ENCODE results near the gene SYNJ1. TPM values are rescaled to one million over a fixed set of nuclear protein-coding genes. Genes with fewer than 3 reads are reported as not detected.
"Not testable (repeated sequence)": the region's sequence is repeated elsewhere in the genome, so short reads cannot be mapped to it uniquely, and the experiment has no call there.

The SYNJ1 gene
- total RNA-seq, 1 donor from 2014 or later: 12.1 TPM

- no peak for DNase-seq (ENCODE audit: low spot score in 2 of 2)
- Histone ChIP-seq H3K9me3 (no peaks in the 10 kb centered on the region), H3K4me3 (no peak overlapping the region), H3K27ac (no peak overlapping the region), H3K36me3 (peaks cover 60 to 96% of the 10 kb centered on the region in 2 donors), H3K4me1 (no peaks in the 10 kb centered on the region), H3K27me3 (no peaks in the 10 kb centered on the region)
- no peak for TF ChIP-seq CTCF (IDR thresholded peaks at IDR 0.05)
- intact Hi-C loops (cut with DNase I): no loop called here
Measured at GRCh38 chr21:32747396-32747795, 19.6 kb upstream of the SYNJ1 start.

GRCh38 chr21:32746711-32747110 is 18.9 kb upstream of the SYNJ1 start:
- peaks cover 61 to 96% of the 10 kb centered on the region in 2 donors for H3K36me3 ChIP-seq
- H3K4me1 ChIP-seq; H3K27ac ChIP-seq; H3K4me3 ChIP-seq; intact Hi-C loops (cut with DNase I); DNase-seq (ENCODE audit: low spot score in 2 of 2); H3K27me3 ChIP-seq; H3K9me3 ChIP-seq: not testable (repeated sequence)

- H3K4me1 ChIP-seq: no peaks in the 10 kb centered on the region
- intact Hi-C loops (cut with DNase I): no loop called here
Measured at GRCh38 chr21:32742396-32742795, 14.6 kb upstream of the SYNJ1 start.

GRCh38 chr21:32741336-32741735 is 13.5 kb upstream of the SYNJ1 start:
- Histone ChIP-seq H3K27me3 (no peaks in the 10 kb centered on the region), H3K27ac (no peak overlapping the region), H3K36me3 (peaks cover 22 to 88% of the 10 kb centered on the region in 2 donors), H3K4me1 (no peaks in the 10 kb centered on the region), H3K4me3 (no peak overlapping the region), H3K9me3 (no peaks in the 10 kb centered on the region)
- no peak for TF ChIP-seq CTCF (IDR thresholded peaks at IDR 0.05)
- intact Hi-C loops (cut with DNase I): no loop called here
- no peak for DNase-seq (ENCODE audit: low spot score in 2 of 2)

More at GRCh38 chr21:32742396-32742795, 14.6 kb upstream of the SYNJ1 start:
- no peak for DNase-seq (ENCODE audit: low spot score in 2 of 2)
- H3K27ac ChIP-seq: no peak overlapping the region
- TF ChIP-seq CTCF (IDR thresholded peaks at IDR 0.05): no peak
- peaks cover 32 to 91% of the 10 kb centered on the region in 2 donors for H3K36me3 ChIP-seq
- no peaks in the 10 kb centered on the region for H3K27me3 ChIP-seq
- no peak overlapping the region for H3K4me3 ChIP-seq
- H3K9me3 ChIP-seq: no peaks in the 10 kb centered on the region

- H3K27me3 ChIP-seq: no peaks in the 10 kb centered on the region
- no peak overlapping the region for H3K27ac ChIP-seq
- DNase-seq (ENCODE audit: low spot score in 2 of 2): no peak
- H3K4me3 ChIP-seq: no peak overlapping the region
- intact Hi-C loops (cut with DNase I): no loop called here
- H3K9me3 ChIP-seq: no peaks in the 10 kb centered on the region
- peaks cover 16 to 86% of the 10 kb centered on the region in 2 donors for H3K36me3 ChIP-seq
- no peaks in the 10 kb centered on the region for H3K4me1 ChIP-seq
- no peak for TF ChIP-seq CTCF (IDR thresholded peaks at IDR 0.05)
Measured at GRCh38 chr21:32739946-32740345, 12.1 kb upstream of the SYNJ1 start.

GRCh38 chr21:32736083-32736482 is 8.3 kb upstream of the SYNJ1 start:
- H3K4me3 ChIP-seq; intact Hi-C loops (cut with DNase I); DNase-seq (ENCODE audit: low spot score in 2 of 2); H3K27me3 ChIP-seq; H3K9me3 ChIP-seq; H3K4me1 ChIP-seq; H3K27ac ChIP-seq: not testable (repeated sequence)
- peaks cover 0 to 66% of the 10 kb centered on the region in 2 donors for H3K36me3 ChIP-seq

GRCh38 chr21:32735524-32735923 is 7.7 kb upstream of the SYNJ1 start:
- intact Hi-C loops (cut with DNase I): no loop called here
- TF ChIP-seq CTCF (IDR thresholded peaks at IDR 0.05): no peak
- no peak for DNase-seq (ENCODE audit: low spot score in 2 of 2)
- Histone ChIP-seq H3K4me1 (no peaks in the 10 kb centered on the region), H3K27ac (no peak overlapping the region), H3K9me3 (no peaks in the 10 kb centered on the region), H3K4me3 (no peak overlapping the region), H3K27me3 (no peaks in the 10 kb centered on the region), H3K36me3 (peaks cover 0 to 60% of the 10 kb centered on the region in 2 donors)
